Esophagus muscularis mucosa (tissue), 4 donors: ENCODE results near the gene TAS1R2.

Experiments
- CTCF ChIP-seq, 3 experiments: fragments of 200-600 bp in 2 of 3; fragments of 450-650 bp in 1 of 3; sonication (generic) in 2 of 3; IDR thresholded peaks; one replicate each; pipeline ENCODE4 v1.5.1; 2017 to 2019; ENCODE audit warnings: antibody characterized with exemption in 3 of 3, mild to moderate bottlenecking in 2 of 3, moderate library complexity in 1 of 3
- EP300 ChIP-seq: sonication (generic); formaldehyde crosslinking; IDR thresholded peaks from one replicate; pipeline ENCODE4 v1.6.1; 2017; ENCODE audit warnings: antibody characterized with exemption
- POLR2A ChIP-seq: fragments of 450-650 bp; IDR thresholded peaks from one replicate; pipeline ENCODE4 v1.6.1; 2017; ENCODE audit warnings: antibody characterized with exemption, moderate library complexity, mild to moderate bottlenecking, low read depth

GRCh38 chr1:18852501-18852900 is 7.0 kb downstream of the TAS1R2 start:
- TF ChIP-seq CTCF (IDR thresholded peaks at IDR 0.05) (no peak), POLR2A (no peak), EP300 (no peak)
